Measurements from ENCODE around the gene OR2B3. TPM values are rescaled to one million over a fixed set of nuclear protein-coding genes. Genes with fewer than 3 reads are reported as not detected.

OR2B3 gene
- total RNA-seq: not detected in 2 replicates

GRCh38 chr6:29087213-29087612 lies at the start of gene OR2B3:
Gene OR2B3, minus strand, starts transcription at chr6:29087313. Its CDS starts 65 bp downstream, at chr6:29087248.

GRCh38 chr6:29107758-29108157 lies 20.6 kb upstream of the OR2B3 start, which contains the start of gene OR2J3:
Gene OR2J3, plus strand, starts transcription at chr6:29108058. Its CDS starts 3,833 bp downstream, at chr6:29111891.

GRCh38 chr6:29099190-29099589 lies 12.1 kb upstream of the OR2B3 start, which contains the start of gene OR2J1:
Gene OR2J1, plus strand, starts transcription at chr6:29099490. Its CDS starts 1,453 bp downstream, at chr6:29100943.

GRCh38 chr6:29045075-29045474 lies 42.0 kb downstream of the OR2B3 start, which contains the start of gene OR2W1:
Gene OR2W1, minus strand, starts transcription at chr6:29045175. Its CDS starts 0 bp downstream, at chr6:29045175.

Other genes with a start within 250 kb of the OR2B3 start
- 65.1 and 96.5 TPM in 2 replicates for gene TRIM27, start 163.3 kb downstream of the OR2B3 start, total RNA-seq
- gene ZNF311, start 82.0 kb downstream of the OR2B3 start, total RNA-seq: 0.43 and 0.44 TPM in 2 replicates
- not detected in 2 replicates for gene OR2W1, start 42.1 kb downstream of the OR2B3 start, total RNA-seq
- gene OR2J1, start 12.2 kb upstream of the OR2B3 start, total RNA-seq: not detected in 2 replicates
- not detected in 2 replicates for gene OR2J3, start 20.7 kb upstream of the OR2B3 start, total RNA-seq
- not detected in 2 replicates for gene OR2J2, start 83.6 kb upstream of the OR2B3 start, total RNA-seq
- gene OR14J1, start 214.4 kb upstream of the OR2B3 start, total RNA-seq: not detected in 2 replicates

All from placental pericyte (primary cell).